HT1080 (cell line): Measurements from ENCODE around the gene EPS8L3. TPM values are rescaled to one million over a fixed set of nuclear protein-coding genes. Genes with fewer than 3 reads are reported as not detected.

Source experiments
- DNase-seq: peaks from one replicate; pipeline ENCODE4 v3.0.0-alpha.2; 2015; ENCODE audit warnings: low read depth
- total RNA-seq: library from RNA; depleted of rRNA; stranded (reverse); fragments of >200 nt; shearing (Covaris generic); gene quantifications from 2 replicates; pipeline ENCODE4 v1.2.3, GENCODE V29; 2014

Gene EPS8L3
- total RNA-seq, 1 experiment from 2014 or later, result not detected

- DNase-seq, result no peak
Observed at GRCh38 chr1:109794319-109795132, 30.8 kb upstream of the EPS8L3 start.

- peak; percentile 80 for DNase-seq
Observed at GRCh38 chr1:109793486-109794318, 30.0 kb upstream of the EPS8L3 start.

- DNase-seq, result no peak
Observed at GRCh38 chr1:109793089-109793485, 29.4 kb upstream of the EPS8L3 start.

GRCh38 chr1:109792056-109792831, 28.5 kb upstream of the EPS8L3 start:
- DNase-seq, result peak; percentile 95

- no peak for DNase-seq
Observed at GRCh38 chr1:109791495-109792043, 27.8 kb upstream of the EPS8L3 start.

- peak; percentile 40 for DNase-seq
Observed at GRCh38 chr1:109790735-109791494, 27.2 kb upstream of the EPS8L3 start.

- DNase-seq, result no peak
Observed at GRCh38 chr1:109790329-109790728, 26.6 kb upstream of the EPS8L3 start.

GRCh38 chr1:109789551-109790180, 25.9 kb upstream of the EPS8L3 start:
- DNase-seq, result no peak

- no peak for DNase-seq
Observed at GRCh38 chr1:109788695-109789521, 25.2 kb upstream of the EPS8L3 start.

- no peak for DNase-seq
Observed at GRCh38 chr1:109787845-109788601, 24.3 kb upstream of the EPS8L3 start.

GRCh38 chr1:109787211-109787844, 23.6 kb upstream of the EPS8L3 start:
- no peak for DNase-seq

GRCh38 chr1:109786531-109787021, 22.9 kb upstream of the EPS8L3 start:
- DNase-seq, result no peak

GRCh38 chr1:109786112-109786480, 22.4 kb upstream of the EPS8L3 start:
- no peak for DNase-seq

GRCh38 chr1:109785446-109786111, 21.9 kb upstream of the EPS8L3 start:
- no peak for DNase-seq

- no peak for DNase-seq
Observed at GRCh38 chr1:109784551-109785252, 21.0 kb upstream of the EPS8L3 start.

- peak; percentile 68 for DNase-seq
Observed at GRCh38 chr1:109783436-109783835, 19.7 kb upstream of the EPS8L3 start.

GRCh38 chr1:109782927-109783326, 19.2 kb upstream of the EPS8L3 start:
- DNase-seq, result no peak
